PFSK-1 (cell line): ENCODE results near the gene LPAR6.

Source experiments
- FOXP2 ChIP-seq: optimal IDR thresholded peaks from 2 replicates; pipeline ENCODE3; 2011; ENCODE audit warnings: borderline replicate concordance, control low read depth, inconsistent platforms; ENCODE audit not compliant: insufficient read depth; ENCODE audit errors: extremely low read length, extremely low read depth
- POLR2AphosphoS5 ChIP-seq: IDR thresholded peaks from 2 replicates; pipeline ENCODE4 v1.6.1; 2012; ENCODE audit warnings: low read depth, mild to moderate bottlenecking, control low read depth, low read length, moderate library complexity
- SIN3A ChIP-seq: IDR thresholded peaks from 2 replicates; pipeline ENCODE4 v1.6.1; 2012; ENCODE audit warnings: mild to moderate bottlenecking, low read length, moderate library complexity, borderline replicate concordance; ENCODE audit not compliant: insufficient read depth
- TAF1 ChIP-seq: IDR thresholded peaks from 2 replicates; pipeline ENCODE4 v1.6.1; 2012; ENCODE audit warnings: low read length, control low read depth, borderline replicate concordance; ENCODE audit not compliant: insufficient read depth
- TF ChIP-seq, protein P1 (sequence below), 2 experiments: IDR thresholded peaks; 2 replicates each; pipeline versions ENCODE4 v1.6.1 to v1.8.0; 2011 to 2012; ENCODE audit warnings: low read depth in 2 of 2, low read length in 2 of 2, control low read depth in 1 of 2, inconsistent platforms in 1 of 2, mild to moderate bottlenecking in 1 of 2, moderate library complexity in 1 of 2; ENCODE audit not compliant: insufficient read depth in 1 of 2

- TF ChIP-seq TAF1: no peak
- TF ChIP-seq, protein P1, sequence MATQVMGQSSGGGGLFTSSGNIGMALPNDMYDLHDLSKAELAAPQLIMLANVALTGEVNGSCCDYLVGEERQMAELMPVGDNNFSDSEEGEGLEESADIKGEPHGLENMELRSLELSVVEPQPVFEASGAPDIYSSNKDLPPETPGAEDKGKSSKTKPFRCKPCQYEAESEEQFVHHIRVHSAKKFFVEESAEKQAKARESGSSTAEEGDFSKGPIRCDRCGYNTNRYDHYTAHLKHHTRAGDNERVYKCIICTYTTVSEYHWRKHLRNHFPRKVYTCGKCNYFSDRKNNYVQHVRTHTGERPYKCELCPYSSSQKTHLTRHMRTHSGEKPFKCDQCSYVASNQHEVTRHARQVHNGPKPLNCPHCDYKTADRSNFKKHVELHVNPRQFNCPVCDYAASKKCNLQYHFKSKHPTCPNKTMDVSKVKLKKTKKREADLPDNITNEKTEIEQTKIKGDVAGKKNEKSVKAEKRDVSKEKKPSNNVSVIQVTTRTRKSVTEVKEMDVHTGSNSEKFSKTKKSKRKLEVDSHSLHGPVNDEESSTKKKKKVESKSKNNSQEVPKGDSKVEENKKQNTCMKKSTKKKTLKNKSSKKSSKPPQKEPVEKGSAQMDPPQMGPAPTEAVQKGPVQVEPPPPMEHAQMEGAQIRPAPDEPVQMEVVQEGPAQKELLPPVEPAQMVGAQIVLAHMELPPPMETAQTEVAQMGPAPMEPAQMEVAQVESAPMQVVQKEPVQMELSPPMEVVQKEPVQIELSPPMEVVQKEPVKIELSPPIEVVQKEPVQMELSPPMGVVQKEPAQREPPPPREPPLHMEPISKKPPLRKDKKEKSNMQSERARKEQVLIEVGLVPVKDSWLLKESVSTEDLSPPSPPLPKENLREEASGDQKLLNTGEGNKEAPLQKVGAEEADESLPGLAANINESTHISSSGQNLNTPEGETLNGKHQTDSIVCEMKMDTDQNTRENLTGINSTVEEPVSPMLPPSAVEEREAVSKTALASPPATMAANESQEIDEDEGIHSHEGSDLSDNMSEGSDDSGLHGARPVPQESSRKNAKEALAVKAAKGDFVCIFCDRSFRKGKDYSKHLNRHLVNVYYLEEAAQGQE (IDR thresholded peaks at IDR 0.05; ENCODE audit: insufficient read depth in 1 of 2, low read depth in 2 of 2, low read length in 2 of 2): no peak
- no peak for TF ChIP-seq POLR2AphosphoS5
- TF ChIP-seq FOXP2: no peak
- TF ChIP-seq SIN3A: no peak
Observed at GRCh38 chr13:48397744-48398143, 15.2 kb downstream of the LPAR6 start.
